Measurements from ENCODE around the gene SLC25A3.

DNA sequence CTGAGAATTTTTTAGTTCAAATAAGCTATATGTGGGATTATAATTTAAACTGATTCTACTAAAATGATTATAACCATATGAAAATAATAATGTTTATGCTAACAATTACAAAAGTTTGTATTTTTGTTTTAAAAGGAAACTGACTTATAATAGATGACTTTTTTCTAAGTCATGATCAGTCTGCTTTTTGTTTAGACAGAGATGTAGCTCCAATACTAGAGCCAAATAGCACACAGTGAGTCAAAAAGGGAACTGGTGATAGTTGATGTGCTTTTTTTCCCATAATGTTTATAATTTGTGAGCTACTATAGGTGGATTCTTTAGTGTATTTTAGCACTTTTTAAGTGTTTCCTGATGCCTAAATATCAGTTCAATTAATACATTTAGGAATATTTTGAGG is 49.8 kb upstream of the SLC25A3 start:
- TF ChIP-seq, protein P1, sequence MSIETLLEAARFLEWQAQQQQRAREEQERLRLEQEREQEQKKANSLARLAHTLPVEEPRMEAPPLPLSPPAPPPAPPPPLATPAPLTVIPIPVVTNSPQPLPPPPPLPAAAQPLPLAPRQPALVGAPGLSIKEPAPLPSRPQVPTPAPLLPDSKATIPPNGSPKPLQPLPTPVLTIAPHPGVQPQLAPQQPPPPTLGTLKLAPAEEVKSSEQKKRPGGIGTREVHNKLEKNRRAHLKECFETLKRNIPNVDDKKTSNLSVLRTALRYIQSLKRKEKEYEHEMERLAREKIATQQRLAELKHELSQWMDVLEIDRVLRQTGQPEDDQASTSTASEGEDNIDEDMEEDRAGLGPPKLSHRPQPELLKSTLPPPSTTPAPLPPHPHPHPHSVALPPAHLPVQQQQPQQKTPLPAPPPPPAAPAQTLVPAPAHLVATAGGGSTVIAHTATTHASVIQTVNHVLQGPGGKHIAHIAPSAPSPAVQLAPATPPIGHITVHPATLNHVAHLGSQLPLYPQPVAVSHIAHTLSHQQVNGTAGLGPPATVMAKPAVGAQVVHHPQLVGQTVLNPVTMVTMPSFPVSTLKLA (IDR thresholded peaks at IDR 0.05), result no peak
- no peak for TF ChIP-seq SRY (CRISPR knock-in tag; IDR thresholded peaks at IDR 0.05)
- no peak for TF ChIP-seq ZNF234 (CRISPR knock-in tag; conservative IDR thresholded peaks at IDR 0.05)
- no peak for TF ChIP-seq ZNF331 (CRISPR knock-in tag; IDR thresholded peaks at IDR 0.05)
- no peak for TF ChIP-seq ZC3H13 (CRISPR knock-in tag; IDR thresholded peaks at IDR 0.05)
- no peak for TF ChIP-seq SP1 (IDR thresholded peaks at IDR 0.05)
- no peak for TF ChIP-seq SP1 (CRISPR knock-in tag; IDR thresholded peaks at IDR 0.05)
- TF ChIP-seq ZNF570 (CRISPR knock-in tag; IDR thresholded peaks at IDR 0.05; ENCODE audit: borderline replicate concordance), result no peak
- no peak for TF ChIP-seq CBFB (CRISPR knock-in tag; IDR thresholded peaks at IDR 0.05)
- TF ChIP-seq, protein P2, sequence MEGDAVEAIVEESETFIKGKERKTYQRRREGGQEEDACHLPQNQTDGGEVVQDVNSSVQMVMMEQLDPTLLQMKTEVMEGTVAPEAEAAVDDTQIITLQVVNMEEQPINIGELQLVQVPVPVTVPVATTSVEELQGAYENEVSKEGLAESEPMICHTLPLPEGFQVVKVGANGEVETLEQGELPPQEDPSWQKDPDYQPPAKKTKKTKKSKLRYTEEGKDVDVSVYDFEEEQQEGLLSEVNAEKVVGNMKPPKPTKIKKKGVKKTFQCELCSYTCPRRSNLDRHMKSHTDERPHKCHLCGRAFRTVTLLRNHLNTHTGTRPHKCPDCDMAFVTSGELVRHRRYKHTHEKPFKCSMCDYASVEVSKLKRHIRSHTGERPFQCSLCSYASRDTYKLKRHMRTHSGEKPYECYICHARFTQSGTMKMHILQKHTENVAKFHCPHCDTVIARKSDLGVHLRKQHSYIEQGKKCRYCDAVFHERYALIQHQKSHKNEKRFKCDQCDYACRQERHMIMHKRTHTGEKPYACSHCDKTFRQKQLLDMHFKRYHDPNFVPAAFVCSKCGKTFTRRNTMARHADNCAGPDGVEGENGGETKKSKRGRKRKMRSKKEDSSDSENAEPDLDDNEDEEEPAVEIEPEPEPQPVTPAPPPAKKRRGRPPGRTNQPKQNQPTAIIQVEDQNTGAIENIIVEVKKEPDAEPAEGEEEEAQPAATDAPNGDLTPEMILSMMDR (CRISPR knock-in tag; IDR thresholded peaks at IDR 0.05), result no peak
- no peak for TF ChIP-seq CEBPB (IDR thresholded peaks at IDR 0.05; ENCODE audit: borderline replicate concordance, low read depth, low read length)
- no peak for TF ChIP-seq SRSF9 (IDR thresholded peaks at IDR 0.05; ENCODE audit: borderline replicate concordance, insufficient read depth, low read depth, low read length, poor library complexity, severe bottlenecking)

All from HepG2 (cell line).